B cell (primary cell): ENCODE results near the gene ADSS1.

Experiments
- CTCF ChIP-seq: fragments of 200-600 bp; IDR thresholded peaks from one replicate; pipeline ENCODE4 v1.8.0; 2022; ENCODE audit warnings: antibody characterized with exemption, mild to moderate bottlenecking
- EZH2 ChIP-seq: IDR thresholded peaks from 2 replicates; pipeline ENCODE4 v1.6.1; 2012; ENCODE audit warnings: borderline replicate concordance, low read depth, mild to moderate bottlenecking, moderate library complexity, low read length; ENCODE audit not compliant: insufficient read depth, poor library complexity, severe bottlenecking

- TF ChIP-seq CTCF (no peak), EZH2 (no peak)
Observed at GRCh38 chr14:104752423-104752734, 28.4 kb downstream of the ADSS1 start.
